ENCODE data around the gene EFEMP2. TPM values are rescaled to one million over a fixed set of nuclear protein-coding genes. Genes with fewer than 3 reads are reported as not detected.
A peak's percentile ranks its signal among the peaks of the same experiment; 100 is the strongest.

EFEMP2 gene
- polyA plus RNA-seq = 100 to 1,000 TPM in 1 of 3 donors, 10 to 100 TPM in 2; 16.6 to 103 (median 62.4) TPM

- peak within 1 kb of the TSS; percentile 17 for H3K27ac ChIP-seq (ENCODE audit: low read depth, low read length)
- 0 to 1% (median 1%) methylated on average over 26 to 68 of the region's 69 CpGs for WGBS, 3 donors
Measured at GRCh38 chr11:65872586-65873317, at the start of gene EFEMP2. TSS of gene EFEMP2 (minus strand) at chr11:65872800. CDS start at chr11:65872354, 446 bp downstream.

- WGBS, 3 donors = 92 to 96% (median 93%) methylated on average over 7 to 10 of the region's 10 CpGs
- H3K27ac ChIP-seq (ENCODE audit: low read depth, low read length) = no peak overlapping the region
Measured at GRCh38 chr11:65921876-65922275, 49.3 kb upstream of the EFEMP2 start.

- 81 to 95% (median 87%) methylated on average over 12 of the region's 12 CpGs for WGBS, 3 donors
- H3K27ac ChIP-seq (ENCODE audit: low read depth, low read length) = no peak overlapping the region
Measured at GRCh38 chr11:65921033-65921555, 48.5 kb upstream of the EFEMP2 start.

- WGBS, 3 donors = 56 to 61% (median 57%) methylated on average over 15 of the region's 15 CpGs
- no peak overlapping the region for H3K27ac ChIP-seq (ENCODE audit: low read depth, low read length)
Measured at GRCh38 chr11:65920372-65920802, 47.8 kb upstream of the EFEMP2 start.

GRCh38 chr11:65919573-65920371 lies 47.2 kb upstream of the EFEMP2 start:
- WGBS, 3 donors = 0 to 1% (median 1%) methylated on average over 42 to 60 of the region's 60 CpGs
- H3K27ac ChIP-seq (ENCODE audit: low read depth, low read length) = peak overlapping the region; percentile 56

- H3K27ac ChIP-seq (ENCODE audit: low read depth, low read length) = peak within 1 kb of the TSS; percentile 56
- WGBS, 3 donors = 1 to 3% (median 1%) methylated on average over 39 to 59 of the region's 59 CpGs
Measured at GRCh38 chr11:65919141-65919572, 46.6 kb upstream of the EFEMP2 start, which contains the start of gene DRAP1. TSS of gene DRAP1 (plus strand) at chr11:65919426. CDS start at chr11:65919502, 76 bp downstream.

- peak within 1 kb of the TSS; percentile 56 for H3K27ac ChIP-seq (ENCODE audit: low read depth, low read length)
- WGBS, 3 donors = 4 to 8% (median 6%) methylated on average over 28 to 77 of the region's 77 CpGs
Measured at GRCh38 chr11:65918211-65919140, 45.9 kb upstream of the EFEMP2 start, which contains the start of gene C11orf68. TSS of gene C11orf68 (minus strand) at chr11:65919062. CDS start at chr11:65919031, 31 bp downstream.

- WGBS, 3 donors = 77 to 83% (median 82%) methylated on average over 35 of the region's 35 CpGs
- H3K27ac ChIP-seq (ENCODE audit: low read depth, low read length) = no peak overlapping the region
Measured at GRCh38 chr11:65917434-65918210, 45.0 kb upstream of the EFEMP2 start.

GRCh38 chr11:65917077-65917433 lies 44.5 kb upstream of the EFEMP2 start:
- no peak overlapping the region for H3K27ac ChIP-seq (ENCODE audit: low read depth, low read length)
- 90 to 100% (median 92%) methylated on average over 3 of the region's 3 CpGs for WGBS, 3 donors

GRCh38 chr11:65916391-65916790 lies 43.8 kb upstream of the EFEMP2 start:
- H3K27ac ChIP-seq (ENCODE audit: low read depth, low read length) = no peak overlapping the region
- 66 to 71% (median 66%) methylated on average over 7 of the region's 7 CpGs for WGBS, 3 donors

GRCh38 chr11:65915821-65916251 lies 43.2 kb upstream of the EFEMP2 start:
- no peak overlapping the region for H3K27ac ChIP-seq (ENCODE audit: low read depth, low read length)
- WGBS, 3 donors = 14 to 52% (median 18%) methylated on average over 11 to 13 of the region's 13 CpGs

GRCh38 chr11:65915101-65915820 lies 42.7 kb upstream of the EFEMP2 start:
- 46 to 63% (median 52%) methylated on average over 10 of the region's 10 CpGs for WGBS, 3 donors

GRCh38 chr11:65912845-65913244 lies 40.2 kb upstream of the EFEMP2 start:
- no peak overlapping the region for H3K27ac ChIP-seq (ENCODE audit: low read depth, low read length)
- WGBS, 3 donors = 45 to 71% (median 48%) methylated on average over 4 of the region's 4 CpGs

More at GRCh38 chr11:65915101-65915820, 42.7 kb upstream of the EFEMP2 start:
- no peak overlapping the region for H3K27ac ChIP-seq (ENCODE audit: low read depth, low read length)

- 18 to 22% (median 19%) methylated on average over 14 of the region's 14 CpGs for WGBS, 3 donors
Measured at GRCh38 chr11:65911682-65912568, 39.3 kb upstream of the EFEMP2 start.

GRCh38 chr11:65907878-65908277 lies 35.3 kb upstream of the EFEMP2 start:
- H3K27ac ChIP-seq (ENCODE audit: low read depth, low read length) = no peak overlapping the region
- 75 to 81% (median 80%) methylated on average over 6 of the region's 6 CpGs for whole genome bisulfite sequencing, 3 donors

More at GRCh38 chr11:65911682-65912568, 39.3 kb upstream of the EFEMP2 start:
- no peak overlapping the region for H3K27ac ChIP-seq (ENCODE audit: low read depth, low read length)

GRCh38 chr11:65906602-65907001 lies 34.0 kb upstream of the EFEMP2 start:
- no peak overlapping the region for H3K27ac ChIP-seq (ENCODE audit: low read depth, low read length)
- 84 to 88% (median 88%) methylated on average over 5 of the region's 5 CpGs for WGBS, 3 donors
